D341Med (cell line): ENCODE data around the gene ALPK3.

ENCODE experiments used
- DNase-seq: peaks from one replicate; pipeline ENCODE4 v3.0.0; 2012; ENCODE audit warnings: low spot score

Gene ALPK3

GRCh38 chr15:84893607-84894006 is 76.5 kb downstream of the ALPK3 start:
- no peak for DNase-seq

GRCh38 chr15:84894736-84895425 is 77.7 kb downstream of the ALPK3 start:
- DNase-seq, result no peak

- no peak for DNase-seq
These were observed 81.6 kb downstream of the ALPK3 start for GRCh38 chr15:84898761-84899160.

- DNase-seq, result no peak
These were observed 82.6 kb downstream of the ALPK3 start for GRCh38 chr15:84899750-84900149.

GRCh38 chr15:84901540-84901939 is 84.4 kb downstream of the ALPK3 start:
- no peak for DNase-seq

- no peak for DNase-seq
These were observed 86.6 kb downstream of the ALPK3 start for GRCh38 chr15:84903751-84904150.

- no peak for DNase-seq
These were observed 87.3 kb downstream of the ALPK3 start for GRCh38 chr15:84904419-84904818.

- no peak for DNase-seq
These were observed 88.1 kb downstream of the ALPK3 start for GRCh38 chr15:84905016-84905916.

GRCh38 chr15:84907731-84908130 is 90.6 kb downstream of the ALPK3 start:
- no peak for DNase-seq

- DNase-seq, result no peak
These were observed 91.4 kb downstream of the ALPK3 start for GRCh38 chr15:84908564-84908963.

GRCh38 chr15:84909029-84909428 is 91.9 kb downstream of the ALPK3 start:
- no peak for DNase-seq

GRCh38 chr15:84909782-84910181 is 92.6 kb downstream of the ALPK3 start:
- no peak for DNase-seq

GRCh38 chr15:84910928-84911623 is 93.9 kb downstream of the ALPK3 start:
- DNase-seq, result no peak

GRCh38 chr15:84911879-84912660 is 94.9 kb downstream of the ALPK3 start:
- no peak for DNase-seq

GRCh38 chr15:84913360-84913723 is 96.2 kb downstream of the ALPK3 start:
- no peak for DNase-seq

- DNase-seq, result no peak
These were observed 97.2 kb downstream of the ALPK3 start for GRCh38 chr15:84914351-84914750.

- DNase-seq, result no peak
These were observed 97.9 kb downstream of the ALPK3 start for GRCh38 chr15:84914909-84915605.

GRCh38 chr15:84915606-84915958 is 98.4 kb downstream of the ALPK3 start:
- DNase-seq, result no peak

- no peak for DNase-seq
These were observed 100.3 kb downstream of the ALPK3 start for GRCh38 chr15:84917452-84917851.

- no peak for DNase-seq
These were observed 102.0 kb downstream of the ALPK3 start for GRCh38 chr15:84919106-84919667.

- DNase-seq, result no peak
These were observed 104.0 kb downstream of the ALPK3 start for GRCh38 chr15:84921121-84921520.
